T-helper 17 cell (primary cell): Measurements from ENCODE around the gene TREML2. TPM values are rescaled to one million over a fixed set of nuclear protein-coding genes. Genes with fewer than 3 reads are reported as not detected.

ENCODE experiments used
- ATAC-seq: fragments of 150-1000 bp; cut with Tn5 transposase; 2 replicates; pipeline ENCODE4 v1.10.0; 2021; ENCODE audit warnings: mild to moderate bottlenecking, moderate library complexity
- DNase-seq, 3 donors: peaks; one replicate each; pipeline versions ENCODE4 v3.0.0 to v3.0.0-alpha.2; 2020 to 2021
- H3K9me3 ChIP-seq: one replicate; pipeline ENCODE4 v1.7.0; 2013; ENCODE audit warnings: low read length, mild to moderate bottlenecking; ENCODE audit not compliant: control insufficient read depth, poor library complexity, severe bottlenecking
- H3K27ac Mint-ChIP-seq: one replicate; pipeline ENCODE4 v1.8.0; 2022; ENCODE audit warnings: mild to moderate bottlenecking, moderate library complexity, mixed read lengths
- H3K27me3 Mint-ChIP-seq: one replicate; pipeline ENCODE4 v1.8.0; 2022; ENCODE audit warnings: mixed read lengths
- H3K36me3 Mint-ChIP-seq: one replicate; pipeline ENCODE4 v1.8.0; 2022; ENCODE audit warnings: low read depth, mixed read lengths
- H3K4me1 Mint-ChIP-seq: one replicate; pipeline ENCODE4 v1.8.0; 2022; ENCODE audit warnings: mild to moderate bottlenecking, mixed read lengths
- H3K4me3 Mint-ChIP-seq: one replicate; pipeline ENCODE4 v1.8.0; 2022; ENCODE audit warnings: mild to moderate bottlenecking, moderate library complexity, mixed read lengths
- total RNA-seq, 4 donors: library from RNA in 2 of 4; stranded (reverse) in 2 of 4; gene quantifications; one replicate each; pipeline ENCODE4 v1.2.3 and lab custom pipeline; 2022 to 2026

TREML2 gene
- total RNA-seq, 2 donors from 2014 or later = 2.9 to 3.8 TPM

DNA sequence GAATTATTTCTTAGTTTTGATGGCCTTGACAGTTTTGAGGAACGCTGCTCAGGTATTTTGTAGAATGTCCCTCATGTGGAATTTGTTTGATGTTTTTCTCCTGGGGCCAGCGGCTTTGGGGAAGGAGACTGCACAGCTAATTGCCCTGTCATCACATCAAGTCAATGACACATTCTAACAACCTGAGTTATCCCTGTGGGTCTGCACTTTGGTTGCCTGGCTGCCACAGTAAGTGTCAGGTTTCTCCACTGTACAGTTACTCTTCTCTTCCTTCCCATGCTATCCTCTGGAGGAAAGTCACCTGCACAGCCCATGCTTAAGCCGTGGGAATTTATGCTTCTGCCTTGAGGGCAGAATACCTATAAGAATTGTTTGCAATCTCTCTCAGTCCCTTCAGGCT, 25.8 kb upstream of the TREML2 start:
- ATAC-seq (no peak), DNase-seq (no peak)
- H3K9me3 ChIP-seq = no peaks in the 10 kb centered on the region
- Mint-ChIP-seq H3K36me3 (peaks cover 8% of the 10 kb centered on the region), H3K4me1 (peaks cover 15% of the 10 kb centered on the region), H3K27ac (no peak overlapping the region), H3K27me3 (peaks cover 30% of the 10 kb centered on the region), H3K4me3 (no peak overlapping the region)

DNA sequence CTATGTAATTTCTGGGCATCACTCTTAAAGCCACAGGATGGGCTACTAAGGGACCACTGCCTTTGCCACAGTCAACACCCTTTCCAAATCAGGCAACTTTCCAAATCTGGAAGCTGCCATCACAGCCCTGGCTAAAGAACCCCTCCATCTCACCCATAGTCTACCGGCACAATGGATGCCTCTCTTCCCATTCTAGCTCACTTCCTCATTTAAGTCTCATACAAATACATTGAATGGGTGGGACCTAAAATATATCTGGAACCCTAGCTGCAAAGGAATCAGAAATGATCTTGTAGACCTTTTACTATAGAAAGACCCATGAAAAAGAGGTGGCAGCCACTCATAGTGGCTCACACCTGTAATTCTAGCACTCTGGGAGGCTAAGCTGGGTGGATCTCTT, 23.9 kb upstream of the TREML2 start:
- peaks cover 12% of the 10 kb centered on the region for H3K4me1 Mint-ChIP-seq
- no peak for DNase-seq

DNA sequence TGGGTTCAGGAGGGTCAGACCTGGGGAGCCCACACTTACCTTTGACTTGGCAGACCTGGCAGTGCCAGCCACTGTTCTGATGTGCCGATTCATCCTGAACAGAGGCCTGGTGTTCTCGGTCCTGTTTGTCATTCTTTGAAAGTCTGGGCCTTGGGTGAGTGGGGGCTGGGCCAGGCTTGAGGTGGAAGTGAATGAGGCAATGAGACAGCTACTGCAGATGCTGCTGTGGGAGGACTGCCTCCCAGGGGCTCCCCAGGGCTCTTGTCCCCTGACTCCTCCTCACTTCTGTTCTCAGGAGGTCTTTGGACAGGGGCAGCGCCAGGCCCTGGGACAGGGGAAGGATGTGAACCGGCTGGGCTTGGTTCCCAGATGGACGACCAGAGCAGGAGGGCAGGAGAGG, 21.6 kb upstream of the TREML2 start:
- H3K36me3 Mint-ChIP-seq = peaks cover 3% of the 10 kb centered on the region
- no peak for ATAC-seq

More for the DNA sequence above, 23.9 kb upstream of the TREML2 start:
- H3K4me3 Mint-ChIP-seq = no peak overlapping the region
- peaks cover under 1% of the 10 kb centered on the region for H3K9me3 ChIP-seq
- ATAC-seq = no peak
- no peak overlapping the region for H3K27ac Mint-ChIP-seq
- H3K36me3 Mint-ChIP-seq = peaks cover 8% of the 10 kb centered on the region
- H3K27me3 Mint-ChIP-seq = peaks cover 24% of the 10 kb centered on the region

DNA sequence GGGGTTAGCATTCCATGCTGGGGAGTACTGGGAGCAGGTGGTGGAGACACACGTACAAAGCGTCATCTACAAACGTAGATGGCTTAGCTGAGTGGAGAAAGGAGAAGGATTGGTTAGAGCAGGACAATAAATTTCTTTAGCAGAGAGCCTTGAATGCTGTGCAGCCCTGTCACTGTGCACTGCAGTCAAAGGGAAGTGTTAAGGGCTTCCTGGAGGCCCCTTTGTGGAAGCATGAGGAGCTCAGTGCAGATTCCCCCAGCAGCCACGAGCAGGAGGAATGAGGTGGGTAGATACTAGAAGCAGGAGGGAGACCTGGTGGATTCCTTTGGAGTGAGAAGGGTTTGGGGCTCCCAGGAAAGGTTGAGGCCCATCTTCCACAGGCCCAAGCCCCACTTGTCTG, 21.1 kb upstream of the TREML2 start:
- peaks cover 3% of the 10 kb centered on the region for H3K36me3 Mint-ChIP-seq
- H3K27ac Mint-ChIP-seq = no peak overlapping the region
- no peak overlapping the region for H3K4me3 Mint-ChIP-seq
- peaks cover 5% of the 10 kb centered on the region for H3K9me3 ChIP-seq
- H3K4me1 Mint-ChIP-seq = peaks cover 11% of the 10 kb centered on the region
- H3K27me3 Mint-ChIP-seq = peaks cover 15% of the 10 kb centered on the region
- DNase-seq (no peak), ATAC-seq (no peak)

More for the DNA sequence above, 21.6 kb upstream of the TREML2 start:
- no peak overlapping the region for H3K27ac Mint-ChIP-seq
- peaks cover 11% of the 10 kb centered on the region for H3K4me1 Mint-ChIP-seq
- peaks cover 18% of the 10 kb centered on the region for H3K27me3 Mint-ChIP-seq
- no peak overlapping the region for H3K4me3 Mint-ChIP-seq
- DNase-seq = no peak
- H3K9me3 ChIP-seq = peaks cover 5% of the 10 kb centered on the region

DNA sequence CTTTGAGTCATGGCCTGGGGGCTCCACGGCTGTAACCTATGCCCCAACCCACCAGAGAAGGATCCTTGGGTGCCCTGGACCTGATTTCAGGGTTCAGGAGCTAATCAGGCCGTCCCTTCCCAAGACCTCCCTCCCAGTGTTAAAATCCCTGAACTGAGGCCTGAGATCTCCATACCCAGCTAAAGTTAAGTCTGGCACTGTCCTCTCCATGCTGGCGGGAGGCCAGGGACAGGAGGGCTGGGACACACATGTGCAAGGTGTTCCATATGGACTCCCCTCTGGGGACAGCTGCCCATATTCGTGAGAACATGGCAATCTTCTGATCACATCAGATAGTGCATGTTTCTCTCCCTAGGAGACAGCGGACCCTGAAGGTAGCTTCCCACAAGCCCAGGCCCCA, 15.7 kb upstream of the TREML2 start:
- Mint-ChIP-seq H3K4me3 (no peak overlapping the region), H3K36me3 (no peaks in the 10 kb centered on the region), H3K27ac (no peak overlapping the region), H3K4me1 (peaks cover 5% of the 10 kb centered on the region), H3K27me3 (no peaks in the 10 kb centered on the region)
- no peak for DNase-seq
- peaks cover 5% of the 10 kb centered on the region for H3K9me3 ChIP-seq
- no peak for ATAC-seq

DNA sequence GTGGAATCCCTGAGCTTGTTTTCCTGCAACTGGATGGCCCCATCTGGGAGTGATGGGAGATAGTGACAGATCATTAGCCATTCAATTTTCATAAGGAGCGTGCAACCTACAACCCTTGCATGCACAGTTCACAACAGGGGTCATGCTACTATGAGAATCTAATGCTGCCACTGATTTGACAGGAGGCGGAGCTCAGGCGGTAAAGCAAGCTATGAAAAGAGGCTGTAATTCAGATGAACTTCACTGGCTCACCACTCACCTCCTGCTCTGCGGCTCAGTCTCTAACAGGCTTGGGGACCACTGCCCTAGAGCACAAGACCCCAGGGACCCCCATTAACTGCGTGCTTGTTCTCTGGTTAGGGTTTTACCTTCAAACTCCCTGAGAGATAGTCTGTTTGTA, 14.8 kb upstream of the TREML2 start:
- H3K36me3 Mint-ChIP-seq = no peaks in the 10 kb centered on the region
- ATAC-seq (no peak), DNase-seq (no peak)
- H3K4me1 Mint-ChIP-seq = peaks cover 7% of the 10 kb centered on the region
- peaks cover 5% of the 10 kb centered on the region for H3K9me3 ChIP-seq
- H3K27me3 Mint-ChIP-seq = no peaks in the 10 kb centered on the region
- no peak overlapping the region for H3K4me3 Mint-ChIP-seq
- no peak overlapping the region for H3K27ac Mint-ChIP-seq

DNA sequence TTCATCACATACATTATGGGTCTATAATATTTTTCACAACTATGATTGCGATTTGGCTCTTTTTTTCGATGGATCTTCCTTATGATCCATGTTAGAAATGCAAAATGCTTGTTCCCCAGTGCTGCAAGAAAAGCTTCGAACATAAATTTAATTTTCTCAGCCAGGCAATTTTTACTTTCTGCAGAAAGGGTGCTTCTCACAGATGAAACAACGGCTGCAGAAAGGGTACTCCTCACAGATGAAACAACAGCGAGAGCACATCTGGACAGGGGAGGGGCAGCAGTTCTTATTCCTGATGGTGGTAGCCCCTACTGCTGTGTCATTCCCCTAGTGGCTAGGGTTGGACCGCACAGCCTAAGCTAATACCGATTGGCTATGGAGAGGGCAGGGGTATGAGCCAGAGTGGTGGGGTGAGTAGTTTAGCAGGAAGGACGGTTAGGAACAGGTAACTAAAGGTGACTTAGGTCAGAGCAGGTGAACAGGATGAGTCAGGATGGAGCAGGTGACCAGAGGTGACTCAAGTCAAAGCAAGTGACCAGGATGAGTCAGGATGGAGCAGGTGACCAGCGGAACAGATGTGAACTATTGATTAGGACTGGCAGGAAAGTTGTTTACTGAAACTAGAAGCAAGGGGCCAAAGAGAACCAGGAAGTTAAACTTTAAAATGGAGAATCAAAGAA, 13.8 kb upstream of the TREML2 start:
- no peak overlapping the region for H3K27ac Mint-ChIP-seq
- ATAC-seq = no peak

DNA sequence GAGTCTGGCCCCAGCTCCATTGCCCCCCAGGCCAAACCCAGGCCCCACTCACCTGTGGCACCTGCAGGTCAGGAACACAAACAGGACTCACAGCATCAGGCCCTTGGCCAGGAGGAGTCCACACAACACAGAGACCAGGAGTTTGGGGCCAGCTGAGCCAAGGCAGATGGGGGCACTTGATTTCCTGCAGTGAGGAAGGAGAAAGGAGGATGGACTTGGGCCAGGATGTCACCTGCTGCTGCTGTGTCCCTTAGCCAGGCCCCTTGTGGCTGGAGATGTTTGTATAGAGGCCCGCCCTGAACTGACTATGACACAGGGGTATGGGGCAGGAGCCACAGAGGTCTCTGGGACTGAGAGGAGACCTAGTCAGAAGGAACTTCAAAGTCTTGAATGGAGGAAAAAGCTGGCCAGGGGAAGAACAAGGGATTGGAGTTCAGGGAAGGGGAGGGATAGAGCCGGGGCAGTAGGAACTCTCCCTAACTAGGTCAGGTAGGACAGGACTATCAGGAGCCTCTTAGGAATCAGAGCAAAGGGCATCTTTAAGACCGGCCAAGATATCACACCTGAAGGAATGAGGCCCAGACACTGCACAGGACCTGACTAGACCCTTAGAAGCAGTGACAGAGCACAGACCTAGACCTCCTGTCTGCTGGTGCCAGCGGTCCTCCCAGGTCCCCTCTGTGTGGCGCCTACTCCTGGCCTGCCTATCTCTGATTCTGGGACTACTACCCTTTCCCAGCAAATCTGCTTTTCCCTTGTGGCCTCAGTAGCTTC, 8.8 kb upstream of the TREML2 start:
- DNase-seq (no peak), ATAC-seq (no peak)
- Mint-ChIP-seq H3K36me3 (peaks cover 3% of the 10 kb centered on the region), H3K4me1 (peaks cover 23% of the 10 kb centered on the region), H3K27ac (peak overlapping the region; percentile 12), H3K27me3 (no peaks in the 10 kb centered on the region), H3K4me3 (no peak overlapping the region)
- no peaks in the 10 kb centered on the region for H3K9me3 ChIP-seq

More for the DNA sequence above, 13.8 kb upstream of the TREML2 start:
- Mint-ChIP-seq H3K4me1 (peaks cover 8% of the 10 kb centered on the region), H3K36me3 (no peaks in the 10 kb centered on the region), H3K4me3 (no peak overlapping the region), H3K27me3 (no peaks in the 10 kb centered on the region)
- no peak for DNase-seq
- H3K9me3 ChIP-seq = peaks cover 4% of the 10 kb centered on the region

DNA sequence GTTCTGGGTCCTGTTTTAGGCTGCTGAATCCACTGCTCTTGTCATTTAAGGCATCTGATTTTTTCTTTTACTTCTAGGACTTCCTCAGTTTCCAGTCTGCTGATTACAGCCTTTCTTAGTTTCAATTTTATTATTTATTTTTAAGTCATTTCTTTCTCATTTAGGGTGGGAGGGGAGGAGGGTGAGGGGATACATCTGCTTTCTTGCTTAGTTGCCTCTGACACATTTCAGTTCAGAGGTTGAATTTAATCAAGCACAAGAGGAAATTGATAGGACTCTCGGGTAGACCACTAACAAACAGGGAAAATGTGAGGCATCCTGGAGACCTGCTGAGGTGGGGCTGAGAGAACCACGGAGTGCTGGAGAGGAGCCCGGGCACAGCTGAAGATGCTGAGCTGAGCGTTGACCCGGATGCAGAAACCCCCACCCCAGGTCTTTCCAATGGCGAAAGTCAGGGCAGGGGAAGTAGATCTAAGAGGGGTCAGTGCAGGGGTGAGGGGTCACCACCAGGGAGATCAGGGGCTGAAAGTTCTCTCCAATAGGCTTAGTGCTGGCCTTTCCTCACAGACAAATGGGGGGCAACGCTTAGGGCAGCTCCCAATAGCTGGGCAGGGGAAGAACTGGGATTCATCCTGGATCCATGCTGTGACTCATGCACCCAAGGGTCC, 7.6 kb upstream of the TREML2 start:
- Mint-ChIP-seq H3K4me1 (peaks cover 23% of the 10 kb centered on the region), H3K27ac (no peak overlapping the region), H3K4me3 (no peak overlapping the region), H3K27me3 (no peaks in the 10 kb centered on the region), H3K36me3 (peaks cover 5% of the 10 kb centered on the region)
- H3K9me3 ChIP-seq = no peaks in the 10 kb centered on the region
- no peak for ATAC-seq
- DNase-seq = no peak

DNA sequence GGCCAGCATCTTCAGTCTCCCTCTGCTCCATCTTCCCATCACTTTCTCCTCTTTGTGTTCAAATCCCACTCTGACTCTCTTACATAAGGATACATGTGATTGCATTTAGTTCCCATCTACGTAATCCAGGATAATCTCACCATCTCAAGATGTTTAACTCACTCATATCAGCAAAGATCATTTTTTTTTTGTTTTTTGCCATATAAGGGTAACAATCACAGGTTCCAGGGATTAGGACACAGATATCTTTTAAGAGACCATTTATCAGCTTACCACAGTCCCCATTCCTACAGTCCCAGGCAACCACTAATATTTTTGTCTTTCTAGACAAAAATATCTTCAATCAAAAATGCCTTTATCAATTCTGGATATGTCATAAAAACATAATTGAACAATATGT, 3.2 kb upstream of the TREML2 start:
- DNase-seq = no peak
- H3K9me3 ChIP-seq = no peaks in the 10 kb centered on the region
- Mint-ChIP-seq H3K27me3 (no peaks in the 10 kb centered on the region), H3K36me3 (peaks cover 4% of the 10 kb centered on the region), H3K27ac (peak overlapping the region; percentile 97), H3K4me1 (peaks cover 50% of the 10 kb centered on the region), H3K4me3 (peak overlapping the region; percentile 47)
- no peak for ATAC-seq

DNA sequence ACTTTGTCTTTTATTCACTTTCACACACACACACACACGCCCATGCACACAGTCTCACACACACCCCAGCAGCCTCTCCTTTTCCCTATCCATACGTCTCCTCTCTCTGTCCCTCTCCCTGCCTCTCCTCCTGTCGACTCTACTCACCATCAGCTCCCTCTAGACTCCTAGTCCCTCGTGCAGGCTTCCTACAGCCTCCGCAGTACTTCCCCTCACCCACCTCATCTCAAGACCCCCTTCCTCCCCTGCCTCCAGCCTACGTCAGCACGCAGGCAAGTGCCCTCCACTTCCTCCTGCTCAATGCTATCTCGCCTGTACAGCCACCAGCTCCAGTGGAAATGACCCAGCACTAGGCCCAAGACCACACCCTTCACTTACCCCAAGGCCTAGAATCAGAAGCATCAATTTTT, 820 bp upstream of the TREML2 start:
- DNase-seq = no peak
- Mint-ChIP-seq H3K4me3 (peak overlapping the region; percentile 87), H3K27ac (peak overlapping the region; percentile 97), H3K27me3 (no peaks in the 10 kb centered on the region), H3K36me3 (peaks cover 5% of the 10 kb centered on the region), H3K4me1 (peaks cover 52% of the 10 kb centered on the region)
- H3K9me3 ChIP-seq = no peaks in the 10 kb centered on the region
- ATAC-seq = no peak

DNA sequence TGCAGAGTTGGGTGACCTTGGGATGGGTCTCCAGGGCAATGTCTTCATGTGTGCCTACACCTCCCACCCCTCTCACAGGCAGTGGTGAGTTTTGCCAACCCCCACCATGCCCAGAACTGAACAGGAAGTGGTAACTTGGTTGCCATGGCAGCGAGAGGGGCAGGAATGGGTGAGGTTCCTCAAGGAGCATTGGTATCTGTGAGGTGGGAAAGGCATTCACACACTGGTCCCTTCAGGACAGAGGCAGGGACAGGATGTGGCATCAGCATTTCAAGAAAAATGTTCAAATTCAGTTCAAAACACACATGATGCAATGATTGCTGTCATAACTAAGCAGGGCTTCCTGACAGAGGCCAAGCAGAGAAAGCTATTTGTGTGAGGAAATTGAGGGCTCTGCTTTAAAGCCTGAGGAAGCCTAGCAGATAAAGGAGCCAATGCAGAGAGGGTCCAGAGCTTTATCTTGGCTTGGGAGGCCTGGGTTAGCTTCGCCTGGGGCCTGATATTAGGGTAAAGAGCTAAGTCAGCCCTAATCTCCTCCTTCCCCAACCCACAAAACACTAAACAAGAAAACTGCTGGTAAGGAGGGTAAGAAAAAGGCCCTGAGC, 551 bp downstream of the TREML2 start:
- peak; percentile 69 for ATAC-seq
- H3K36me3 Mint-ChIP-seq = peaks cover 5% of the 10 kb centered on the region
- peaks cover 54% of the 10 kb centered on the region for H3K4me1 Mint-ChIP-seq
- no peaks in the 10 kb centered on the region for H3K9me3 ChIP-seq
- peak in 1 of 3 donors; percentile 17 for DNase-seq
- peak overlapping the region; percentile 87 for H3K4me3 Mint-ChIP-seq
- no peaks in the 10 kb centered on the region for H3K27me3 Mint-ChIP-seq
- H3K27ac Mint-ChIP-seq = peak overlapping the region; percentile 97
